ENCODE data around the gene ENKUR. TPM values are rescaled to one million over a fixed set of nuclear protein-coding genes. Genes with fewer than 3 reads are reported as not detected.
"Not testable (repeated sequence)": the region's sequence is repeated elsewhere in the genome, so short reads cannot be mapped to it uniquely, and the experiment has no call there.

Gene ENKUR
- total RNA-seq, 2 donors from 2014 or later = 1.1 TPM; not detected in 1

DNA sequence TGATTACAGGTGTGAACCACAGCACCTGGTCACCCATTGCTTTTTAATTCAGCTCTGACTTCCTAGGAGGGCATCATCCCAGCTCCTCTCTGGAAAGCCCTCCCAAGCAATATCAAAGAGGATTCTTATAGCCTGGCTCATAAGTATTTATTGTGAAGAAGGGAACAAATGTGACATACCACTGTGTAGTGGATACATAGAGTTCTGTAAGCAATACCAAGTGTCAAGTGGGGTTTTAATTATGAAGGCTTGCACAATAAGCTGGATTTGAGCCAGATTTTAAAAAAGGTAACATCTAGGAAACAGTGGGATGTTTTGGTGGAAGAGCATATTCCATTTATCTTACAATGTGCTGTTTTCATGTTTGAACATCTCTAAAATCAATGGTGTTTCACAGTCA, 44.6 kb downstream of the ENKUR start:
- DNase-seq (ENCODE audit: low spot score) (no peak), ATAC-seq (ENCODE audit: insufficient number of reproducible peaks, low FRiP score, low read depth) (no peak)
- Histone ChIP-seq H3K4me3 (no peak overlapping the region), H3K27ac (no peak overlapping the region), H3K36me3 (no peaks in the 10 kb centered on the region), H3K9me3 (no peaks in the 10 kb centered on the region), H3K4me1 (ENCODE audit: control insufficient read depth in 1 of 2, low read depth in 2 of 2) (peaks cover 2 to 14% of the 10 kb centered on the region in 2 donors), H3K27me3 (replicated peaks; ENCODE audit: insufficient read depth) (no peaks in the 10 kb centered on the region)
- TF ChIP-seq, protein P1, sequence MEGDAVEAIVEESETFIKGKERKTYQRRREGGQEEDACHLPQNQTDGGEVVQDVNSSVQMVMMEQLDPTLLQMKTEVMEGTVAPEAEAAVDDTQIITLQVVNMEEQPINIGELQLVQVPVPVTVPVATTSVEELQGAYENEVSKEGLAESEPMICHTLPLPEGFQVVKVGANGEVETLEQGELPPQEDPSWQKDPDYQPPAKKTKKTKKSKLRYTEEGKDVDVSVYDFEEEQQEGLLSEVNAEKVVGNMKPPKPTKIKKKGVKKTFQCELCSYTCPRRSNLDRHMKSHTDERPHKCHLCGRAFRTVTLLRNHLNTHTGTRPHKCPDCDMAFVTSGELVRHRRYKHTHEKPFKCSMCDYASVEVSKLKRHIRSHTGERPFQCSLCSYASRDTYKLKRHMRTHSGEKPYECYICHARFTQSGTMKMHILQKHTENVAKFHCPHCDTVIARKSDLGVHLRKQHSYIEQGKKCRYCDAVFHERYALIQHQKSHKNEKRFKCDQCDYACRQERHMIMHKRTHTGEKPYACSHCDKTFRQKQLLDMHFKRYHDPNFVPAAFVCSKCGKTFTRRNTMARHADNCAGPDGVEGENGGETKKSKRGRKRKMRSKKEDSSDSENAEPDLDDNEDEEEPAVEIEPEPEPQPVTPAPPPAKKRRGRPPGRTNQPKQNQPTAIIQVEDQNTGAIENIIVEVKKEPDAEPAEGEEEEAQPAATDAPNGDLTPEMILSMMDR (IDR thresholded peaks at IDR 0.05) = no peak

DNA sequence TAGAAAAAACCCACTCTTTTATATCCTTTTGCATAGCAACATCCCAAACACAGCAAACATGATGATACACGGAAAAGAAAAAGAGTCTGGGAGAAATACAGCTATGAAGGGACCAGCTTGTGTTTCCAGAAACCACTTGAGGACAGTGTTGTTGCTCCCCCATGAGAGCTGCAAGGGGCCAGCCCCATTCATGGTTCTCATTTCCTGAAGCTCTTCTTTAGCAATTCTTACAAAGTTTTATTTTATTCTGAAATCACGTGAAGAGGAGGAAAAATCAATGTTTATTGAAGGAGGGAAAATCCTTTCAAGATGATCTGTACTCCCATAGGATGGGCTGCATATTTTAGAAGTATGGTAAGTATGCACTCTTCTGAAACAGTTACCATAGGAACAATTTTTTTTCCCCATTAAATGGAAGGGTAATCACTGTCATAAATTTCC, 46.1 kb downstream of the ENKUR start:
- H3K4me1 ChIP-seq (ENCODE audit: control insufficient read depth in 1 of 2, low read depth in 2 of 2) = peaks cover 2 to 7% of the 10 kb centered on the region in 2 donors
- TF ChIP-seq, protein P1 (IDR thresholded peaks at IDR 0.05) = no peak
- no peak for DNase-seq (ENCODE audit: low spot score)
- H3K27ac ChIP-seq = no peak overlapping the region
- H3K9me3 ChIP-seq = no peaks in the 10 kb centered on the region
- no peaks in the 10 kb centered on the region for H3K27me3 ChIP-seq (replicated peaks; ENCODE audit: insufficient read depth)
- no peaks in the 10 kb centered on the region for H3K36me3 ChIP-seq
- H3K4me3 ChIP-seq = no peak overlapping the region
- ATAC-seq (ENCODE audit: insufficient number of reproducible peaks, low FRiP score, low read depth) = no peak

DNA sequence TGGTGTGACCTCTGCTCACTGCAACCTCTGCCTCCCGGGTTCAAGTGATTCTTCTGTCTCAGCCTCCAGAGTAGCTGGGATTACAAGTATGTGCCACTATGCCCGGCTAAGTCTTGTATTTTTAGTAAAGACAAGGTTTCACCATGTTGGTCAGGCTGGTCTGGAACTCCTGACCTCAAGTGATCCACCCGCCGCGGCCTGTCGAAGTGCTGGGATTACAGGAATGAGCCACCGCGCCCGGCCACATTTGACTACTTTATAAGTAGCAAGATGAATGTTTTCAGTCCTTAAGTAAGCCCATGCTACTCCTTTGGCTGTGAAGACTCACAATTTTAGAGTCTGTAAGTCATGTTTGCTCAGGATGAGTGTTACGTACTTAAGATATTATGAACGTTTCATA, 47.0 kb downstream of the ENKUR start:
- ATAC-seq (ENCODE audit: insufficient number of reproducible peaks, low FRiP score, low read depth); H3K4me3 ChIP-seq; H3K4me1 ChIP-seq (ENCODE audit: control insufficient read depth in 1 of 2, low read depth in 2 of 2); H3K9me3 ChIP-seq; H3K36me3 ChIP-seq; H3K27ac ChIP-seq; DNase-seq (ENCODE audit: low spot score); H3K27me3 ChIP-seq (replicated peaks; ENCODE audit: insufficient read depth): not testable (repeated sequence)

DNA sequence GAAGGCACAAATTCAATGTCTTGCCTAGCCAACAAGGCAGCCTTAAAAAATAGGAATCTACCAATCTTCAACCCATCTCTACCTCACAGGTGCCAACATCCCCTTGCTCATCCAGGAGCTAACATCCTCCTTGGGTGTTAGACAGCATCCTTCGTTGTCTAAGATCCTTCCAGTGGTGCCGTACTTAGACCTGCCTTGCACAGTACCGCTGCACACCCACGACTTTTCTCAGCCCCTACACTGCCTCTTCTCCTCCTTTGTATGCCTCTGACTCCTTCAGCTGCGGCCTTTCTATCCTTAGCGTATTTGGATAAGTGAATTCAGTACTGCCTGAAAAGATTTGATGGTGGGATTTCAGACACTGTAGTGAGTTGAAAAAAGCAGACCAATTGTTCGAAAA, 47.6 kb downstream of the ENKUR start:
- H3K36me3 ChIP-seq = no peaks in the 10 kb centered on the region
- DNase-seq (ENCODE audit: low spot score) (no peak), ATAC-seq (ENCODE audit: insufficient number of reproducible peaks, low FRiP score, low read depth) (no peak)
- no peak overlapping the region for H3K4me3 ChIP-seq
- no peaks in the 10 kb centered on the region for H3K4me1 ChIP-seq (ENCODE audit: control insufficient read depth in 1 of 2, low read depth in 2 of 2)
- no peaks in the 10 kb centered on the region for H3K27me3 ChIP-seq (replicated peaks; ENCODE audit: insufficient read depth)
- no peaks in the 10 kb centered on the region for H3K9me3 ChIP-seq
- no peak overlapping the region for H3K27ac ChIP-seq
- TF ChIP-seq, protein P1 (IDR thresholded peaks at IDR 0.05) = no peak

DNA sequence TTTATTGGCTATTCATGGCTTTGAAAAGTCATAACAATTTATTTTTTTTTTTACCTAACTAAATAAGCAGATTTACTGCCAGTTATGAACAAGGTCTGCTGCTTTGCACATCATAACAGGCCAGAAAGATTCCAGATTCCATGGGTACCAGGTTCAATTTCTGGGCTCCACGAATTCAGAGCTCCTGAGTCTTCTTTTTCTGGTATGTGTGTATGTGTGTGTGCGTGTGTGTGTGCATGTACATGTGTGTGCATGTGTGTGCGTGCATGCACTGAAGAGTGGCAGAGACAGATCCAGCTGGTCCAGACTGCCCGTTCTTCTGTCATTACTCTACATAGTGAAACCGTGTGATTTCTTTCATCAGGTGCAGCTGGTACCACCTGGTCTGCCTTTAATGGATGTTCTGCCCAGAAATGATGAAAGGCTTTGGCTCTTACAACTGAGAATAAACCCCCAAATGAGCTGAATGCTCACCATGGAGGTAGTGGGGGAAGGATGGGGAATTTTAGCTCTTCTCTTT, 48.9 kb downstream of the ENKUR start:
- DNase-seq (ENCODE audit: low spot score) (no peak), ATAC-seq (ENCODE audit: insufficient number of reproducible peaks, low FRiP score, low read depth) (no peak)
- Histone ChIP-seq H3K36me3 (no peaks in the 10 kb centered on the region), H3K4me1 (ENCODE audit: control insufficient read depth in 1 of 2, low read depth in 2 of 2) (no peaks in the 10 kb centered on the region), H3K4me3 (no peak overlapping the region), H3K9me3 (no peaks in the 10 kb centered on the region), H3K27ac (no peak overlapping the region), H3K27me3 (replicated peaks; ENCODE audit: insufficient read depth) (no peaks in the 10 kb centered on the region)
- TF ChIP-seq, protein P1 (IDR thresholded peaks at IDR 0.05) = no peak

DNA sequence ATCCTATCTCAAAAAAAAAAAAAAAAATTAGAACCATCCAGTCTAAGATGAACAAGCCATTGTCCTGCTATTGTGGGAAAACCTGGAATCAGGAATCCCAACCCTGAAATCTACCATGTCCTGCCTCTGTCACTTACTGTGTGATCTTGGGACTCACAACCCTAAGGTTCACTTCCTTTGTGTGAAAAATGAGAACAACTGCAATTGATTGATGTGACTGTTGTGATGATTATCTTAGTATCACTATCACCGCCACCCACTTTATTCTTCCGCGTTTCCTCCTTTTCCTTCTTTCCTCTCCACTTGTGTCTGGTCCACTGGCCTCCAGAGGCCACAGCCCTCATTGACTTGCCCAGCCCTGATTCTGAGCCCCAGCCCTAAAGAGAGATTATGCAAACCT, 50.9 kb downstream of the ENKUR start:
- no peaks in the 10 kb centered on the region for H3K36me3 ChIP-seq
- no peak overlapping the region for H3K4me3 ChIP-seq
- no peak for ATAC-seq (ENCODE audit: insufficient number of reproducible peaks, low FRiP score, low read depth)
- no peaks in the 10 kb centered on the region for H3K9me3 ChIP-seq
- no peaks in the 10 kb centered on the region for H3K27me3 ChIP-seq (replicated peaks; ENCODE audit: insufficient read depth)
- no peak overlapping the region for H3K27ac ChIP-seq
- no peaks in the 10 kb centered on the region for H3K4me1 ChIP-seq (ENCODE audit: control insufficient read depth in 1 of 2, low read depth in 2 of 2)
- DNase-seq (ENCODE audit: low spot score) = no peak
- TF ChIP-seq, protein P1 (IDR thresholded peaks at IDR 0.05) = no peak

Measured in thoracic aorta (tissue), 2 donors.